ENCODE data around the gene KCNQ1.

DNA sequence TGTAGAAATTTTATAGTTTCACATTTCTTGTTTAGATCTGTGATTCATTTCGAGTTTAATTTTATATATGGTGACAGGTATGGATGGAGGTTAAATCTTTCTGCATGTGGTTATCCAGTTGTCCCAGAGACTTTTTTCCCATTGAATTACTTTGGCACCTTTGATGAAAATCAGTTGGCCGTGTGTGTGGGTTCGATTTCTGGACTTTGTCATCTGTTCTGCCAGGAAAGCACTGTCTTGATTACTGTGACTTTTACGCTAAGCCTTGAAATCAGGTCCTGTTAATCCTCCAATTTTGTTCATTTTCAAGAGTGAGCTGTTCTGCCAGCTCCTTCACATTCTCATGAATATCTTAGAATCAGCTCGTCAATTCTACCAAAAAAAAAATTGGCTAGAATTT is 107.4 kb downstream of the KCNQ1 start:
- no peak for TF ChIP-seq EZH2 (IDR thresholded peaks at IDR 0.05; ENCODE audit: low read length, missing control alignments)
- TF ChIP-seq, protein P1, sequence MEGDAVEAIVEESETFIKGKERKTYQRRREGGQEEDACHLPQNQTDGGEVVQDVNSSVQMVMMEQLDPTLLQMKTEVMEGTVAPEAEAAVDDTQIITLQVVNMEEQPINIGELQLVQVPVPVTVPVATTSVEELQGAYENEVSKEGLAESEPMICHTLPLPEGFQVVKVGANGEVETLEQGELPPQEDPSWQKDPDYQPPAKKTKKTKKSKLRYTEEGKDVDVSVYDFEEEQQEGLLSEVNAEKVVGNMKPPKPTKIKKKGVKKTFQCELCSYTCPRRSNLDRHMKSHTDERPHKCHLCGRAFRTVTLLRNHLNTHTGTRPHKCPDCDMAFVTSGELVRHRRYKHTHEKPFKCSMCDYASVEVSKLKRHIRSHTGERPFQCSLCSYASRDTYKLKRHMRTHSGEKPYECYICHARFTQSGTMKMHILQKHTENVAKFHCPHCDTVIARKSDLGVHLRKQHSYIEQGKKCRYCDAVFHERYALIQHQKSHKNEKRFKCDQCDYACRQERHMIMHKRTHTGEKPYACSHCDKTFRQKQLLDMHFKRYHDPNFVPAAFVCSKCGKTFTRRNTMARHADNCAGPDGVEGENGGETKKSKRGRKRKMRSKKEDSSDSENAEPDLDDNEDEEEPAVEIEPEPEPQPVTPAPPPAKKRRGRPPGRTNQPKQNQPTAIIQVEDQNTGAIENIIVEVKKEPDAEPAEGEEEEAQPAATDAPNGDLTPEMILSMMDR (conservative IDR thresholded peaks at IDR 0.05 in 1 of 2, IDR thresholded peaks at IDR 0.05 in 1 of 2; ENCODE audit: low read depth in 1 of 2, low read length in 2 of 2): no peak

Measured in fibroblast of lung (primary cell).